ENCODE data around the gene C1QTNF2.
"Not testable (repeated sequence)": the region's sequence is repeated elsewhere in the genome, so short reads cannot be mapped to it uniquely, and the experiment has no call there.

C1QTNF2 gene

DNA sequence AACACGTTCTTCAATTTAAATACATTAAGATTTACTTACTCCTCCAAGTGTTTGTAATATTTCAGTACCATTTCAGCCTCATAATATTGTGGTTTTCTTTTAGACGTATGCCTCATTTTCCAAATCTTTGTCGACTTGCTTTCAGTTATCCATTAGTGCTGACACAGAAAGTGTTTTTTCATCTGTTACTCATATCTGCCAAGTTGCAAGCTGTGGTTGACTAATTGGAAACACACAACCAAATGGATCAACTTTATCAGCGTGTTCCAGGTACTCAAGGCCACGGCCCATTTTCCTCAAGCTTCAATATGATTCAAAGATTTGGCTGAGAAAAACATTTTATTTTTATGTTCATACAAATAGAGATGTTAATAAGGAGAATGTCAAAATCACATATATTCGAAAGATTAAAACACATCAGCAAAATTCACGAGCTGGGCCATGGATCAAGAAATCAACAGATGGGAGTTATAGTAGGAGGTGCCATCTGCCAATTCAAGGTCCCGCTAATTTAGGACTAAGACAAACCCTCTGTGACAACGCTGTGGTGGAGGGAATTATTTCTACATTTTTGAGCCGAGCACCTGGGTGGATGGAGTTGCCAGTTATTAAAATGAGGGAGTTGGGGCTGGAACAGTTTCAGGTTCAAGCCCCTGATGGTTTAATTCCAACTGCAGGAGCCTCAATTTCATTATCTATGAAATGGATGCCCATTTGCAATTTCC, 30.9 kb downstream of the C1QTNF2 start:
- no peak for DNase-seq

DNA sequence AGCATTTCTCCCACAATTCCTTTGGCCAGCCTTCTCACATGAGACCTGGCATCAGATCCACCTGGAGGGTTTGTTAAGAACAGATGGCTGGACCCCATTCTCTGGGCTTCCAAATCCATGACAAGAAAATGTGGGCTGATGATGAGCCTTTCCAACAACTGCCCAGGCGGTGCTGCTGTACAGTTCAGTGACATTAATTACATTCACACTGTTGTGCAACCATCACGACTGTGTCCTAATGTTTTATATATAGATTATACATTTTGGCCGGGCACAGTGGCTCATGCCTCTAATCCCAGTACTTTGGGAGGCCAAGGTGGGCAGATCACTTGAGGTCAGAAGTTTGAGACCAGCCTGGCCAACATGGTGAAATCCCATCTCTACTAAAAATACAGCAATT, 35.7 kb downstream of the C1QTNF2 start:
- DNase-seq = not testable (repeated sequence)

- no peak for DNase-seq
Measured at GRCh38 chr5:160333721-160334120, 36.7 kb downstream of the C1QTNF2 start.

- no peak for DNase-seq
Measured at GRCh38 chr5:160330212-160330611, 40.2 kb downstream of the C1QTNF2 start.

- no peak for DNase-seq
Measured at GRCh38 chr5:160327818-160328217, 42.6 kb downstream of the C1QTNF2 start.

DNA sequence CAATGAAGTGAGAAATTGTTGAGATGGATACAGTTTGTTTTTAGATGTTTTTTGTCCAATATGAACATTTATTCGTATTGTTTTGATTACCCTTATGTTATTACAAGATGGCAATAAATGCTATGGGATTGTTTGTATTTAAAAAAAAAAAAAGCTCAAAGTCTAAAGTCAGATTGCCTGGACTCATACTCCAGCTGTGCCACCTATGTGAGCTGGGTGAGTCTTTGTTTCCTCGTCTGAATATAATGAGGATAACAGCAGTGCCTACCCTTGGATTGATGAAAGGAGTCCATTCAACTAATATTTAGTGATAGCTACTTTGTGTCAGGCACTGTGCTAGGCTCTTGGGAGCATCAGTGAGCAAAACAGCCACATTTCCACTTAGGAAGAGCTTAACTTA, 43.4 kb downstream of the C1QTNF2 start:
- no peak for DNase-seq

DNA sequence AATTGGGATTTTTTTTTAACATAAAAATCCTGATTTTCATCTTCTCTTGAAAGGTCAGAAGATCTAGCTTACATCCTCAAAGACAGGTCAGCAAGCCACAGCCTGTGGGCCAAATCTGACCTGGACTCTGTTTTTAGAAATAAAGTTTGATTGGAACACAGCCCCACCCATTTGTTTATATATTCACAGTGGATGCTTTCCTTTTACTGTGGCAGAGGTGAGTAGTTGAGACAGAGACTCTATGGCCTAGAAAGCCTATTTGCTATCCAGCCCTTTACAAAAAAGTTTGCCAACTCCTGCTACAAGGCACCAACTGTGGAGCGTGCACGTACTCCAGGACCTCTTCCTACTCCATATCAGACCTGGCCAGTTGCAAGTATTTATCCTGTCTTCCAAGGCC, 44.7 kb downstream of the C1QTNF2 start:
- DNase-seq = no peak

- DNase-seq = no peak
Measured at GRCh38 chr5:160324886-160325285, 45.5 kb downstream of the C1QTNF2 start.

GRCh38 chr5:160318409-160318808, 52.0 kb downstream of the C1QTNF2 start:
- DNase-seq = no peak

DNA sequence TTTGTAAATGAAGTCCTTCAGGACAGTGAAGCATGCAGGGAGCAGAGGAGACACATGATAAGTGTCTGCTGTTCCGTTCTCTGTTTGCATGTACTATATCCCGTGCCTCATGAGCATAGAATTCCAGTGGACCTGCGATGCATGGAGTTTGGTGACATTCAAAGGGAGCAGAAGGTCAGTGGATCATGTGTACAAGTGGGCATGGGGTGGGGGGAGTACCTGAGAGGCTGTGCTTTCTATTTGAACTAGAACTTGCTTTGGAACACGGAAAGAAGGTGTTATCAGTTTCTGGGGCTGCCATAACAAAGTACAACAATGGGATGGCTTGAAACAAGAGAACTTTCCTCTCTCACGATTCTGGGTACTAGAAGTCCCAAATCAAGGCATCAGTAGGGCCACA, 53.0 kb downstream of the C1QTNF2 start:
- DNase-seq = no peak

- DNase-seq = no peak
Measured at GRCh38 chr5:160315968-160316367, 54.5 kb downstream of the C1QTNF2 start.

DNA sequence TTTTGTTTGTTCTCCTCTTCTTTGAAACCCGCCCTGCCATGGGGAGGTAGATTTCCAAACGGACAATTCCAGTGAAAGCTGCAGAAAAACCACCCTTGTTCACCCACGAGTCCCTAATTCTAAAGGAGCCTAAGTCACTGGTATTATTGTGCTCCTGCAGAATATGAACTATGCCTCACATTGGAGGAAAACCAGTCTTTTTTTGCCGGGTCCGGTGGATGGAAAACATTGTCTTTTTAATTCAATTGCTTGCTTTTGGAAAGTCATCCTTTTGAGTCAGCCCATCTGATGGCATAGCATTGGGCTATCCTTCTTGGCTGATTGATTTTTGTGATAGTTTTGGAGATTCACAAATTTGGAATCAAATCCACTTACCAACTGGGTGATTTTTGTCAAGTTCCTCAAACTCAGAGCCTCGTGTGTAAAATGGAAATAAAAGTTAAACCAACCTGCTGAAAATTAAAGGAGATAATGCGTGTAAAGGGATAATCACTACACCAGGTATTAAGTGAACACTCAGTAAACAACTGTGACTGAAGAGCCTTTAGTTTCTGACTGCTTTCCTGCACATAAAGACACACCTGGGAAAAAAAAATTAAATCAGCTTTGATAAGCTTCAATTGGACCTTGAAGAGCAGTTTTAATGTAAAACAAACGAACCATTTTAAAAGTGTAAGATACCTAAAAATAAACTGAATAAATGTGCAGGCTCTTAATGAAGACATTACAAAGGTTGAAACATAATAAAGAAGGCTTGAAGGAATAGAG, 57.3 kb downstream of the C1QTNF2 start:
- DNase-seq = no peak

DNA sequence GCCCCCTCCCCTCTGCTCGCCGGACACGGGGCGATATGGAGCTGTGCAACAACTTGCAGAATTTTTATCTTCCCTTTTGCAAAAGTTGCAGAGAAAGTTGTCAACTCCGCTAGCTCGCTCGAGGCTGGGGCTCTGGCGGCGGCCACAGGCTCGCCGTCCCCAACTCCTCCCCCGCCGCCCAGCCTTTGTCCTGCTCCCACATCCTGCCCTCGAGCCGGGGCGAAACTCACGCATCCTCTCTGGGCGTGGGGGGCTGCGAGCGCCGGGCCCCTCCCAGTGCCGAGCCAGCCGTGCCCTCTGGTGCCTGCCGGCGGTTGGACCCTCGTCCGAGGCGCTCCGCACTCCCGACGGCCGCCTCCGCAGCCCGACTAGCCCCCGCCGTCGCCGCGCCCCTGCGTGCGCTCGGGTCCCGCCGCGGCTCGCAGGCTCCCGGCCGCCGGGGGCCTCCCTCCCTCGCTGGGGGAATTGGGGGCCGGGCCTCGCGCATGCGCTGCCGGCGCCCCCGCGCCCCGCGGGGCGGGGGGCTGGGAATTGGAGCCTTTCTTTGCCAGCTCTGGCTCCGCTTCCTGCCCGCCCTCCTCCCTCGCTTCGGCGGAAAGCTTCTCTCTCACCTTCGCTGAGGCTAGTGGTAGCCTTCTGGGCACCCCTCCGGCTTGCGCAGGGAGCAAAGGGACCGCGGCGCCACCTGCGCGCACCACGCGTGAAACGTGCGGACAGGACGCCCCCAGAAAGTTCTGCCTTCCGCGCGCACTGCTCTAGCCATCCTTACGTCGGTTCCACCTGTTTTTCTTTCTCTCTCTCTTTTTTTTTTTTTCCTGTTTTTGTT, 58.1 kb downstream of the C1QTNF2 start, which contains the start of gene CCNJL:
Gene CCNJL, minus strand, starts transcription at position 431 of the 826 bp plus-strand sequence. CDS start 641 bp downstream, outside the sequence.
- DNase-seq = no peak

GRCh38 chr5:160311491-160312133, 58.8 kb downstream of the C1QTNF2 start:
- no peak for DNase-seq

DNA sequence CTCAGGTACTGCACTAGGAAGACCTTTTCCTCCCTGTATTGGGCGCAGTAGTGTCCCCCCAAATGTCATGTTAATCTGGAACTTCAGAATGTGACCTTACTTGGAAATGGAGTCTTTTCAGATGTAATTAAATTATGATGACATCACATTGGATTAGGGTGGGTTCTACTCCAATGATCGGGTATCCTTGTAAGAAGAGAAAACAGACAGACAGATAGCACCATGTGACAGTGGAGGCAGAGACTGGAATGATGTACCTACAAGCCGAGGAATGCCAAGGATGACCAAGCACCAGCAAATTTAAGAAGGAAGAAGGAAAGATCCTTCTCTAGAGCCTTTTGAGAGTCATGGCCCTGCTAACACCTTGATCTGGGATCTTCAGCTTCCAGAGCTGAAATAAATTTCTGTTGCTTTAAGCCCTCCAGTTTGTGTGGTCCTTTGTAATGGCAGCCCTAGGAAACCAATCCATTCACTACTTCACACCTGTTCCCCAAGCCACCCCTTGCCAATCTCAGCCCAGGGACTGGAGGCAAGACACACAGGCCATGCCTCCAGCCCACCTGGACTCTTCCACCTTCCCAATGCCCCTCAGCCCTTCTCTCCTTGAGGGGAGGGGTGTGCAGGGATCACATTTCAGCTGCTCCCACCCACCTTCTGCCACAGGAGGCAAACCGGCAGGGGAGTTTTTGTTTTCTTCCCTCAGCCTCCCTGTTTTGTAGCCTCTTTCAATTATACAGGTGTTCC, 59.7 kb downstream of the C1QTNF2 start:
- DNase-seq = no peak

GRCh38 chr5:160310140-160310539, 60.3 kb downstream of the C1QTNF2 start:
- DNase-seq = no peak

GRCh38 chr5:160306696-160307095, 63.7 kb downstream of the C1QTNF2 start:
- no peak for DNase-seq

DNA sequence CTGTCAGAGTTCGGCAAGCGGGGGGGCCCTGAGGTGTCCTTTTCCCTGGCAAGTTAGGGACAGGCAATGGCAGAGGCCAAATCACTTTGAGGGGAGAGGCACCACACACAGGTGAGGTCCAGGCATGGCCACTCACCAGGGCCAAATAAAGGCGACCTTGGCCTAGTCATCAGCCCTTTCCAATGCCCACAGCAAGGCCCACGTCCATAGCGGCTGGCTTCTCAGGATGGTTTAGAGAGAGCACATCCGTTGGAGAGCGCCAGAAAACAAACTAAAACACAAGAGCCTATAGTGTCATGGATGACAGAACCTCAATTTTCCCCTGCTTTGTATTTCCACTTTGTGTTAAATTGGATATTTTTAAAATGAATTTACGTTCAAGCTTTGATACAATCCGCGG, 65.1 kb downstream of the C1QTNF2 start:
- no peak for DNase-seq

DNA sequence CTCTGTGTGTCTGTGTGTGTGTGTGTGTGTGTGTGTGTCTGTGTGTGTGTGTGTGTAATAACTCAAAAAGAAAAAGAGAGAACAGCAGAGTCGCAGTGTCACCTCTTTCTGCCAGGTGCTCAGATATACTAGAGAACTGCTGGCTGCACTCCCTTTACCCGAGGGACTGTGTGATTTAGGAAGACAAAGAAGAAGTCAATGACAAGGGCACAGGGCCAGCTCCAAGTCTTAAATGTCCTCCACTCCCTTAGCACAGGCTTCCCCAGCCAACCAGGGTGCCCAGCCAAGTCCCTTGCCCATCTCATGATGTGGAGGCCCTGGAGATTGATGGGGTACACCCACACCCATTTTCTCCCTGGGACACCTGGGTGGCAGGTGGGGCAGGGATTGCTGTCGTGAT, 66.7 kb downstream of the C1QTNF2 start:
- DNase-seq = no peak

- DNase-seq = no peak
Measured at GRCh38 chr5:160298189-160298588, 72.2 kb downstream of the C1QTNF2 start.

GRCh38 chr5:160297776-160298175, 72.7 kb downstream of the C1QTNF2 start:
- DNase-seq = no peak

Data from stimulated activated naive CD4-positive, alpha-beta T cell treated with Interleukin-2 at 50 U/mL for 16 hours (primary cell).